ENCODE data around the gene ALKBH5. TPM values are rescaled to one million over a fixed set of nuclear protein-coding genes. Genes with fewer than 3 reads are reported as not detected.

ALKBH5 gene
- total RNA-seq, 1 experiment from 2014 or later: 105 TPM

GRCh38 chr17:18197535-18198194 lies 14.0 kb downstream of the ALKBH5 start:
- no peaks in the 10 kb centered on the region for H3K27me3 Mint-ChIP-seq (ENCODE audit: low read depth)
- POLR2A ChIA-PET: no interaction called here
- CTCF ChIA-PET: interaction anchor here (1.0 kb wide), 1 partner anchor 58 kb away, joined by 3 read pairs; no protein-coding TSS in a partner anchor
- H3K36me3 Mint-ChIP-seq: peaks cover 44% of the 10 kb centered on the region
- H3K4me3 Mint-ChIP-seq: no peak overlapping the region
- no peak overlapping the region for H3K27ac Mint-ChIP-seq
- ATAC-seq (no peak), DNase-seq (ENCODE audit: low spot score) (no peak)
- H3K4me1 Mint-ChIP-seq: peaks cover 3% of the 10 kb centered on the region; the same call in 1 of the 2 replicates
- no peaks in the 10 kb centered on the region for H3K9me3 Mint-ChIP-seq
- TF ChIP-seq E2F4 (CRISPR knock-in tag; IDR thresholded peaks at IDR 0.05; ENCODE audit: borderline replicate concordance, low read depth) (no peak), PRRX2 (CRISPR knock-in tag; IDR thresholded peaks at IDR 0.05) (no peak), TCF7 (CRISPR knock-in tag; IDR thresholded peaks at IDR 0.05; ENCODE audit: low read depth) (no peak), FOXP1 (CRISPR knock-in tag; IDR thresholded peaks at IDR 0.05; ENCODE audit: borderline replicate concordance) (no peak), ZNF416 (CRISPR knock-in tag; IDR thresholded peaks at IDR 0.05) (no peak), ZNF396 (CRISPR knock-in tag; IDR thresholded peaks at IDR 0.05; ENCODE audit: borderline replicate concordance) (no peak), ZNF425 (CRISPR knock-in tag; conservative IDR thresholded peaks at IDR 0.05) (no peak), AFF4 (CRISPR knock-in tag; IDR thresholded peaks at IDR 0.05; ENCODE audit: borderline replicate concordance) (no peak), CREB1 (CRISPR knock-in tag; IDR thresholded peaks at IDR 0.05) (no peak), NFATC4 (CRISPR knock-in tag; IDR thresholded peaks at IDR 0.05) (no peak), ZNF263 (CRISPR knock-in tag; IDR thresholded peaks at IDR 0.05; ENCODE audit: low read depth) (no peak)
- TF ChIP-seq, protein P1, sequence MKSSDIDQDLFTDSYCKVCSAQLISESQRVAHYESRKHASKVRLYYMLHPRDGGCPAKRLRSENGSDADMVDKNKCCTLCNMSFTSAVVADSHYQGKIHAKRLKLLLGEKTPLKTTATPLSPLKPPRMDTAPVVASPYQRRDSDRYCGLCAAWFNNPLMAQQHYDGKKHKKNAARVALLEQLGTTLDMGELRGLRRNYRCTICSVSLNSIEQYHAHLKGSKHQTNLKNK (CRISPR knock-in tag; IDR thresholded peaks at IDR 0.05): no peak
- TF ChIP-seq, protein P2, sequence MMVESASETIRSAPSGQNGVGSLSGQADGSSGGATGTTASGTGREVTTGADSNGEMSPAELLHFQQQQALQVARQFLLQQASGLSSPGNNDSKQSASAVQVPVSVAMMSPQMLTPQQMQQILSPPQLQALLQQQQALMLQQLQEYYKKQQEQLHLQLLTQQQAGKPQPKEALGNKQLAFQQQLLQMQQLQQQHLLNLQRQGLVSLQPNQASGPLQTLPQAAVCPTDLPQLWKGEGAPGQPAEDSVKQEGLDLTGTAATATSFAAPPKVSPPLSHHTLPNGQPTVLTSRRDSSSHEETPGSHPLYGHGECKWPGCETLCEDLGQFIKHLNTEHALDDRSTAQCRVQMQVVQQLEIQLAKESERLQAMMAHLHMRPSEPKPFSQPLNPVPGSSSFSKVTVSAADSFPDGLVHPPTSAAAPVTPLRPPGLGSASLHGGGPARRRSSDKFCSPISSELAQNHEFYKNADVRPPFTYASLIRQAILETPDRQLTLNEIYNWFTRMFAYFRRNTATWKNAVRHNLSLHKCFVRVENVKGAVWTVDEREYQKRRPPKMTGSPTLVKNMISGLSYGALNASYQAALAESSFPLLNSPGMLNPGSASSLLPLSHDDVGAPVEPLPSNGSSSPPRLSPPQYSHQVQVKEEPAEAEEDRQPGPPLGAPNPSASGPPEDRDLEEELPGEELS (CRISPR knock-in tag; IDR thresholded peaks at IDR 0.05): no peak
- TF ChIP-seq, protein P3, sequence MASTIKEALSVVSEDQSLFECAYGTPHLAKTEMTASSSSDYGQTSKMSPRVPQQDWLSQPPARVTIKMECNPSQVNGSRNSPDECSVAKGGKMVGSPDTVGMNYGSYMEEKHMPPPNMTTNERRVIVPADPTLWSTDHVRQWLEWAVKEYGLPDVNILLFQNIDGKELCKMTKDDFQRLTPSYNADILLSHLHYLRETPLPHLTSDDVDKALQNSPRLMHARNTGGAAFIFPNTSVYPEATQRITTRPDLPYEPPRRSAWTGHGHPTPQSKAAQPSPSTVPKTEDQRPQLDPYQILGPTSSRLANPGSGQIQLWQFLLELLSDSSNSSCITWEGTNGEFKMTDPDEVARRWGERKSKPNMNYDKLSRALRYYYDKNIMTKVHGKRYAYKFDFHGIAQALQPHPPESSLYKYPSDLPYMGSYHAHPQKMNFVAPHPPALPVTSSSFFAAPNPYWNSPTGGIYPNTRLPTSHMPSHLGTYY (CRISPR knock-in tag; IDR thresholded peaks at IDR 0.05): no peak
- TF ChIP-seq, protein P4, sequence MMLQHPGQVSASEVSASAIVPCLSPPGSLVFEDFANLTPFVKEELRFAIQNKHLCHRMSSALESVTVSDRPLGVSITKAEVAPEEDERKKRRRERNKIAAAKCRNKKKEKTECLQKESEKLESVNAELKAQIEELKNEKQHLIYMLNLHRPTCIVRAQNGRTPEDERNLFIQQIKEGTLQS (CRISPR knock-in tag; conservative IDR thresholded peaks at IDR 0.05): no peak
- TF ChIP-seq, protein P5, sequence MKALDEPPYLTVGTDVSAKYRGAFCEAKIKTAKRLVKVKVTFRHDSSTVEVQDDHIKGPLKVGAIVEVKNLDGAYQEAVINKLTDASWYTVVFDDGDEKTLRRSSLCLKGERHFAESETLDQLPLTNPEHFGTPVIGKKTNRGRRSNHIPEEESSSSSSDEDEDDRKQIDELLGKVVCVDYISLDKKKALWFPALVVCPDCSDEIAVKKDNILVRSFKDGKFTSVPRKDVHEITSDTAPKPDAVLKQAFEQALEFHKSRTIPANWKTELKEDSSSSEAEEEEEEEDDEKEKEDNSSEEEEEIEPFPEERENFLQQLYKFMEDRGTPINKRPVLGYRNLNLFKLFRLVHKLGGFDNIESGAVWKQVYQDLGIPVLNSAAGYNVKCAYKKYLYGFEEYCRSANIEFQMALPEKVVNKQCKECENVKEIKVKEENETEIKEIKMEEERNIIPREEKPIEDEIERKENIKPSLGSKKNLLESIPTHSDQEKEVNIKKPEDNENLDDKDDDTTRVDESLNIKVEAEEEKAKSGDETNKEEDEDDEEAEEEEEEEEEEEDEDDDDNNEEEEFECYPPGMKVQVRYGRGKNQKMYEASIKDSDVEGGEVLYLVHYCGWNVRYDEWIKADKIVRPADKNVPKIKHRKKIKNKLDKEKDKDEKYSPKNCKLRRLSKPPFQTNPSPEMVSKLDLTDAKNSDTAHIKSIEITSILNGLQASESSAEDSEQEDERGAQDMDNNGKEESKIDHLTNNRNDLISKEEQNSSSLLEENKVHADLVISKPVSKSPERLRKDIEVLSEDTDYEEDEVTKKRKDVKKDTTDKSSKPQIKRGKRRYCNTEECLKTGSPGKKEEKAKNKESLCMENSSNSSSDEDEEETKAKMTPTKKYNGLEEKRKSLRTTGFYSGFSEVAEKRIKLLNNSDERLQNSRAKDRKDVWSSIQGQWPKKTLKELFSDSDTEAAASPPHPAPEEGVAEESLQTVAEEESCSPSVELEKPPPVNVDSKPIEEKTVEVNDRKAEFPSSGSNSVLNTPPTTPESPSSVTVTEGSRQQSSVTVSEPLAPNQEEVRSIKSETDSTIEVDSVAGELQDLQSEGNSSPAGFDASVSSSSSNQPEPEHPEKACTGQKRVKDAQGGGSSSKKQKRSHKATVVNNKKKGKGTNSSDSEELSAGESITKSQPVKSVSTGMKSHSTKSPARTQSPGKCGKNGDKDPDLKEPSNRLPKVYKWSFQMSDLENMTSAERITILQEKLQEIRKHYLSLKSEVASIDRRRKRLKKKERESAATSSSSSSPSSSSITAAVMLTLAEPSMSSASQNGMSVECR (CRISPR knock-in tag; IDR thresholded peaks at IDR 0.05; ENCODE audit: borderline replicate concordance): no peak
- TF ChIP-seq, protein P6, sequence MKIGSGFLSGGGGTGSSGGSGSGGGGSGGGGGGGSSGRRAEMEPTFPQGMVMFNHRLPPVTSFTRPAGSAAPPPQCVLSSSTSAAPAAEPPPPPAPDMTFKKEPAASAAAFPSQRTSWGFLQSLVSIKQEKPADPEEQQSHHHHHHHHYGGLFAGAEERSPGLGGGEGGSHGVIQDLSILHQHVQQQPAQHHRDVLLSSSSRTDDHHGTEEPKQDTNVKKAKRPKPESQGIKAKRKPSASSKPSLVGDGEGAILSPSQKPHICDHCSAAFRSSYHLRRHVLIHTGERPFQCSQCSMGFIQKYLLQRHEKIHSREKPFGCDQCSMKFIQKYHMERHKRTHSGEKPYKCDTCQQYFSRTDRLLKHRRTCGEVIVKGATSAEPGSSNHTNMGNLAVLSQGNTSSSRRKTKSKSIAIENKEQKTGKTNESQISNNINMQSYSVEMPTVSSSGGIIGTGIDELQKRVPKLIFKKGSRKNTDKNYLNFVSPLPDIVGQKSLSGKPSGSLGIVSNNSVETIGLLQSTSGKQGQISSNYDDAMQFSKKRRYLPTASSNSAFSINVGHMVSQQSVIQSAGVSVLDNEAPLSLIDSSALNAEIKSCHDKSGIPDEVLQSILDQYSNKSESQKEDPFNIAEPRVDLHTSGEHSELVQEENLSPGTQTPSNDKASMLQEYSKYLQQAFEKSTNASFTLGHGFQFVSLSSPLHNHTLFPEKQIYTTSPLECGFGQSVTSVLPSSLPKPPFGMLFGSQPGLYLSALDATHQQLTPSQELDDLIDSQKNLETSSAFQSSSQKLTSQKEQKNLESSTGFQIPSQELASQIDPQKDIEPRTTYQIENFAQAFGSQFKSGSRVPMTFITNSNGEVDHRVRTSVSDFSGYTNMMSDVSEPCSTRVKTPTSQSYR (CRISPR knock-in tag; IDR thresholded peaks at IDR 0.05): no peak

Measured in WTC11 (cell line).